Measurements from ENCODE around the gene TNXB. TPM values are rescaled to one million over a fixed set of nuclear protein-coding genes. Genes with fewer than 3 reads are reported as not detected.
"Not testable (repeated sequence)": the region's sequence is repeated elsewhere in the genome, so short reads cannot be mapped to it uniquely, and the experiment has no call there.

Gene TNXB
- total RNA-seq, 1 donor from 2014 or later: 207 TPM

GRCh38 chr6:32060966-32061655, 48.0 kb downstream of the TNXB start:
- DNase-seq (ENCODE audit: extremely low spot score in 2 of 2): no peak
- no peaks in the 10 kb centered on the region for H3K9me3 ChIP-seq
- H3K27me3 ChIP-seq: no peaks in the 10 kb centered on the region
- H3K27ac ChIP-seq: no peak overlapping the region
- intact Hi-C loops (cut with DNase I): no loop called here
- TF ChIP-seq, protein P1, sequence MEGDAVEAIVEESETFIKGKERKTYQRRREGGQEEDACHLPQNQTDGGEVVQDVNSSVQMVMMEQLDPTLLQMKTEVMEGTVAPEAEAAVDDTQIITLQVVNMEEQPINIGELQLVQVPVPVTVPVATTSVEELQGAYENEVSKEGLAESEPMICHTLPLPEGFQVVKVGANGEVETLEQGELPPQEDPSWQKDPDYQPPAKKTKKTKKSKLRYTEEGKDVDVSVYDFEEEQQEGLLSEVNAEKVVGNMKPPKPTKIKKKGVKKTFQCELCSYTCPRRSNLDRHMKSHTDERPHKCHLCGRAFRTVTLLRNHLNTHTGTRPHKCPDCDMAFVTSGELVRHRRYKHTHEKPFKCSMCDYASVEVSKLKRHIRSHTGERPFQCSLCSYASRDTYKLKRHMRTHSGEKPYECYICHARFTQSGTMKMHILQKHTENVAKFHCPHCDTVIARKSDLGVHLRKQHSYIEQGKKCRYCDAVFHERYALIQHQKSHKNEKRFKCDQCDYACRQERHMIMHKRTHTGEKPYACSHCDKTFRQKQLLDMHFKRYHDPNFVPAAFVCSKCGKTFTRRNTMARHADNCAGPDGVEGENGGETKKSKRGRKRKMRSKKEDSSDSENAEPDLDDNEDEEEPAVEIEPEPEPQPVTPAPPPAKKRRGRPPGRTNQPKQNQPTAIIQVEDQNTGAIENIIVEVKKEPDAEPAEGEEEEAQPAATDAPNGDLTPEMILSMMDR (IDR thresholded peaks at IDR 0.05): no peak
- TF ChIP-seq POLR2AphosphoS5 (IDR thresholded peaks at IDR 0.05; ENCODE audit: insufficient read depth in 1 of 2, low read depth in 1 of 2) (no peak), POLR2A (IDR thresholded peaks at IDR 0.05) (no peak)
- H3K4me1 ChIP-seq: no peaks in the 10 kb centered on the region
- H3K4me3 ChIP-seq: no peak overlapping the region
- H3K36me3 ChIP-seq: peaks cover 0 to 42% of the 10 kb centered on the region in 2 donors

DNA sequence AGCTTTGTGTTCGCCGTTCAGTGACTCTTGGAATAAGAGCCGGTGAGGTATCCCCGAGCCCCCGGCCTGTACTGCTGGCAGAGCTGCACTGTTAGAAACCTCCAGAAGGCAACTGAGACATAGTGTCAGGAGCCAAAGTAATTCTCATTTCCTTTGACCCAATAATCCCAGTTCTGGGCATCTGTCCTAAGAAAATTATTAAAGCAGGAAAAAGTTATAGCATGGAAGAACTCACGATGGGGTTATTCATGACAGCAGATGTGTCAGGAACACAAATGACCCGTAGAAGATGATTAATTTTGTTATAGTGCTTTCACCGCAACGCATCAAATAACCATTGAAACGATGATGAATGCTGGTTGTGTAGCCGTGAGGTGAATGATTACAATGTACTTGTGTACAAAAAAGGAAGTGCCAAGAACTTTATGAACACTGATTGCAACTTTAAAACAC, 50.6 kb downstream of the TNXB start:
- Histone ChIP-seq H3K4me3 (no peak overlapping the region), H3K27me3 (no peaks in the 10 kb centered on the region), H3K36me3 (peaks cover 0 to 36% of the 10 kb centered on the region in 2 donors), H3K27ac (no peak overlapping the region), H3K4me1 (no peaks in the 10 kb centered on the region), H3K9me3 (no peaks in the 10 kb centered on the region)
- TF ChIP-seq, protein P1 (IDR thresholded peaks at IDR 0.05): no peak
- TF ChIP-seq POLR2AphosphoS5 (IDR thresholded peaks at IDR 0.05; ENCODE audit: insufficient read depth in 1 of 2, low read depth in 1 of 2): no peak
- no peak for TF ChIP-seq POLR2A (IDR thresholded peaks at IDR 0.05)
- intact Hi-C loops (cut with DNase I): no loop called here
- DNase-seq (ENCODE audit: extremely low spot score in 2 of 2): no peak

- H3K4me1 ChIP-seq: no peaks in the 10 kb centered on the region
- H3K9me3 ChIP-seq: no peaks in the 10 kb centered on the region
- H3K4me3 ChIP-seq: no peak overlapping the region
- H3K27ac ChIP-seq: no peak overlapping the region
- peaks cover 0 to 41% of the 10 kb centered on the region in 2 donors for H3K36me3 ChIP-seq
- DNase-seq (ENCODE audit: extremely low spot score in 2 of 2): no peak
- TF ChIP-seq POLR2AphosphoS5 (IDR thresholded peaks at IDR 0.05; ENCODE audit: insufficient read depth in 1 of 2, low read depth in 1 of 2): no peak
- no peak for TF ChIP-seq POLR2A (IDR thresholded peaks at IDR 0.05)
- TF ChIP-seq, protein P1 (IDR thresholded peaks at IDR 0.05): no peak
- no peaks in the 10 kb centered on the region for H3K27me3 ChIP-seq
- intact Hi-C loops (cut with DNase I): no loop called here
Observed at GRCh38 chr6:32057966-32058365, 51.2 kb downstream of the TNXB start.

- no peaks in the 10 kb centered on the region for H3K27me3 ChIP-seq
- H3K36me3 ChIP-seq: peaks cover 0 to 38% of the 10 kb centered on the region in 2 donors
- TF ChIP-seq, protein P1 (IDR thresholded peaks at IDR 0.05): no peak
- no peak for TF ChIP-seq POLR2A (IDR thresholded peaks at IDR 0.05)
- TF ChIP-seq POLR2AphosphoS5 (IDR thresholded peaks at IDR 0.05; ENCODE audit: insufficient read depth in 1 of 2, low read depth in 1 of 2): no peak
- H3K4me1 ChIP-seq: no peaks in the 10 kb centered on the region
- H3K9me3 ChIP-seq: no peaks in the 10 kb centered on the region
- no peak overlapping the region for H3K27ac ChIP-seq
- DNase-seq (ENCODE audit: extremely low spot score in 2 of 2): no peak
- intact Hi-C loops (cut with DNase I): no loop called here
- no peak overlapping the region for H3K4me3 ChIP-seq
Observed at GRCh38 chr6:32056254-32056653, 52.9 kb downstream of the TNXB start.

DNA sequence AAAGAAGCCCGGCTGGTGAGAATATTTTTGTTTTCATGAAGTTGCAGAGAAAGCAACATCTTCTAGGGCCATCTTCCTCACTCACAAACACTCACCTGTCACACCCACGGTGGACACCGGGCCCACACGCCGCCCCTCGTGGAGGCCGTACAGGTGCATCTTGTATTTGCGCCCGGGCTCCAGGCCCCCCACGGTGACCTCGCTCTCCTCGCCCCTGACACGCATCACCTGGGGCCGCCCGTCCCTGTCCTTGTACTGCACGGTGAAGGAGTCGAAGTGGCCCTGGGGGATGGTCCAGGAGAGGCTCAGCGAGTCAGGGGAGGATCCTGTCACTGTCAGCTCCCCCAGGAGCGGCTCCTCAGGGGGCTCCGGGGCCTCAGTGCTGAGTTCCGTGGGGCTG, 53.4 kb downstream of the TNXB start:
- peaks cover 0 to 33% of the 10 kb centered on the region in 2 donors for H3K36me3 ChIP-seq
- H3K27ac ChIP-seq; H3K27me3 ChIP-seq; H3K4me3 ChIP-seq; intact Hi-C loops (cut with DNase I); DNase-seq (ENCODE audit: extremely low spot score in 2 of 2); H3K9me3 ChIP-seq; H3K4me1 ChIP-seq: not testable (repeated sequence)

DNA sequence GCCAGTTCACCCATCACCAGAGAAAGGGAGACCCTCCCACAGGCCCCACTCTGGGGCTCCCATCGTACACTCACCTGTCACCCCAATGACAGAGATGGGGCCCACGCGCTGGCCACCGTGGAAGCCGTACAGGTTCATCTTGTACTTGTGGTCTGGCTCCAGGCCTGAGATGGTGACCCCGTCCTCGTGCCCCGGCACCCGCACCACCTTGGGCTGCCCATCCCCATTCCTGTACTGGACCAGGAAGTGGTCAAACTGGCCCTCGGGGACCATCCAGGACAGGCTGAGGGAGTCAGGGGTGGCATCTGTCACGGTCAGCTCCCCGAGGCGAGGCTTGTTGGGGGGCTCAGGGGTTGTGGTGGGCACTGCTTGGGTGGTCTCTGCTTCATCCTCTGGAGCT, 55.8 kb downstream of the TNXB start:
- H3K27ac ChIP-seq; H3K9me3 ChIP-seq; H3K27me3 ChIP-seq; intact Hi-C loops (cut with DNase I); H3K4me1 ChIP-seq; DNase-seq (ENCODE audit: extremely low spot score in 2 of 2); H3K4me3 ChIP-seq: not testable (repeated sequence)
- H3K36me3 ChIP-seq: peaks cover 0 to 33% of the 10 kb centered on the region in 2 donors

DNA sequence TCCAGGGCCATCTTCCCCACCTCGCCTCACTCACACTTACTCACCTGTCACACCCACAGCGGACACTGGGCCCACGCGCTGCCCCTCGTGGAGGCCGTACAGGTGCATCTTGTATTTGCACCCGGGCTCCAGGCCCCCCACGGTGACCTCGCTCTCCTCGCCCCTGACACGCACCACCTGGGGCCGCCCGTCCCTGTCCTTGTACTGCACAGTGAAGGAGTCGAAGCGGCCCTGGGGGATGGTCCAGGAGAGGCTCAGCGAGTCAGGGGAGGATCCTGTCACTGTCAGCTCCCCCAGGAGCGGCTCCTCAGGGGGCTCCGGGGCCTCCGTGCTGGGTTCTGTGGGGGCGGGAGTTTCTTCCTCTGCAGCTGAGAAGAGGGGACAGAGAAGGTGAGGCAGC, 56.5 kb downstream of the TNXB start:
- DNase-seq (ENCODE audit: extremely low spot score in 2 of 2); H3K27ac ChIP-seq; intact Hi-C loops (cut with DNase I); H3K27me3 ChIP-seq; H3K9me3 ChIP-seq; H3K4me3 ChIP-seq: not testable (repeated sequence)
- Histone ChIP-seq H3K36me3 (peaks cover 0 to 26% of the 10 kb centered on the region in 2 donors), H3K4me1 (peaks cover 12% of the 10 kb centered on the region)
